HG03439 (cell line): ENCODE data around the gene PRR20C.
"Not testable (repeated sequence)": the region's sequence is repeated elsewhere in the genome, so short reads cannot be mapped to it uniquely, and the experiment has no call there.

ENCODE experiments used
- ATAC-seq: cut with Tn5 transposase; IDR thresholded peaks from one replicate; pipeline ENCODE4 v1.9.1; 2021; ENCODE audit warnings: mild to moderate bottlenecking, moderate library complexity; ENCODE audit not compliant: unreplicated experiment

Gene PRR20C

GRCh38 chr13:57153761-57154160, at the start of gene PRR20C:
Gene PRR20C, plus strand, starts transcription at chr13:57154061. Its CDS starts 387 bp downstream, at chr13:57154448.
- ATAC-seq, result not testable (repeated sequence)

DNA sequence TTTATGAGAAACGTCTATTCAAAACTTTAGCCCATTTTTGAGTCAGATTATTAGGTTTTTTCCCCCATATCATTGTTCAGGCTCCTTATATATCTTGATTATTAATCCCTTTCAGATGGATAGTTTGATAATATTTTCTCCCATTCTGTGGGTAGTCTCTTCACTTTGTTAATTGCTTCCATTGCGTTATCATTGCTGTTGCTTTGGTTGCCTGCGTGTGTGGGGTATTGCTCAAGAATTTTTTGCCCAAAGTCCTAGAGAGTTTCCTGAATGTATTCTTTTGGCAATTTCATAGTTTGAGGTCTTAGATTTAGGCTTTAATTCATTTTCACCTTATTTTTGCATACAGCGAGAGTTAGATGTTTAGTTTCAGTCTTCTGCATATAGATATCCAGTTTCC, 38.9 kb upstream of the PRR20C start:
- no peak for ATAC-seq

- no peak for ATAC-seq
These were observed 30.2 kb upstream of the PRR20C start for GRCh38 chr13:57123681-57124080.

DNA sequence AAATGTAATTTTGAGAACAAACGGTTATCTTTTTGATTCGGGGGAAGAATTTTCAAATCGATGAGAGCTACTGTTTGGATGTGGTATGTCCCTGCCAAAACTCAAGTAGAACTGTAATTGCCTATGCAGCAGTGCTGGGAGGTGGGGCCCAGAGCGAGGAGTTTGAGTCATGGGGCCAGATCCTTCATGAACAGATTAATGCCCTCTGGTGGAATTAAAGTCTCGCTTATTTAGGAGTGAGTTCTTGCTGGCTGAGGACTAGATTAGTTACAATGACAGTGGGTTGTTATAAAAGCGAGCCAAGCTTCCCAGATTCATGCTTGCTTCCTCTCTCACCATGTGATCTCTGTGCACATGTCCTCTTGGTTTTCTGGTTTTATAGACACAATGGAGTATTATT, 25.0 kb upstream of the PRR20C start:
- no peak for ATAC-seq

DNA sequence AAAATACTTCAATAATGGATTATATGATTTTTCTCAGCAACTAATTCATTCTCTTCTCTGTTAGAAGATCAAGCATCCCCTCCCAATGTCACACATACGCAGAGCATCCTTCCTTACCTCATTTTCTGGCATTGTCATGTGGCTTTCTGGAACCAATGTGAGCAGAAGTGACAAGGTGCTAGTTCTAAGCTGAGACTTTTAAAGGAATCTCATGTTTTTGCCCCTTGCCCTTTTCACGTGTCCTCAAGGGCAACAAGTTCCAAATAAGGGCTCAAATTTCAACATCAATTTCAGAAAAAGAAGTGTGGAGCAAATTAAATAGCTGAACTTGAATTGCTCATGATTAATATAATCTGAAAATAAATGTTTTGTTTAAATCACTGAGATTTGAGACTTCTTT, 17.8 kb upstream of the PRR20C start:
- ATAC-seq, result no peak

- ATAC-seq, result no peak
These were observed 16.3 kb upstream of the PRR20C start for GRCh38 chr13:57137585-57137984.

DNA sequence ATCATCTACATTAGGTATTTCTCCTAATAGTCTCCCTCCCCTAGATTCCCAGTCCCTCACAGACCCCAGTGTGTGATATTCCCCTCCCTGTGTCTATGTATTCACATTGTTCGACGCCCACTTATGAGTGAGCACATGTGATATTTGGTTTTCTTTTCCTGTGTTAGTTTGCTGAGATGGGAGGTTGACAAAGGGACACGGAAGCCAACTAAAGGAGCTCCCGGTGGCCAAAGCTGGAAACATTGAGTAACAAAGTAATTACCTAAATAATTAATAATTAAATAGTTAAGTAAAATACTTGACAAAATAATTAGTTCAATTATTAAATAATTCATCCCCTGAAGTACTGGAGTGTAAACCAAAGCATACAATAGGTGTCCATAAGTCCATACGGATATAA, 14.9 kb upstream of the PRR20C start:
- no peak for ATAC-seq

GRCh38 chr13:57139781-57140180, 14.1 kb upstream of the PRR20C start:
- not testable (repeated sequence) for ATAC-seq

DNA sequence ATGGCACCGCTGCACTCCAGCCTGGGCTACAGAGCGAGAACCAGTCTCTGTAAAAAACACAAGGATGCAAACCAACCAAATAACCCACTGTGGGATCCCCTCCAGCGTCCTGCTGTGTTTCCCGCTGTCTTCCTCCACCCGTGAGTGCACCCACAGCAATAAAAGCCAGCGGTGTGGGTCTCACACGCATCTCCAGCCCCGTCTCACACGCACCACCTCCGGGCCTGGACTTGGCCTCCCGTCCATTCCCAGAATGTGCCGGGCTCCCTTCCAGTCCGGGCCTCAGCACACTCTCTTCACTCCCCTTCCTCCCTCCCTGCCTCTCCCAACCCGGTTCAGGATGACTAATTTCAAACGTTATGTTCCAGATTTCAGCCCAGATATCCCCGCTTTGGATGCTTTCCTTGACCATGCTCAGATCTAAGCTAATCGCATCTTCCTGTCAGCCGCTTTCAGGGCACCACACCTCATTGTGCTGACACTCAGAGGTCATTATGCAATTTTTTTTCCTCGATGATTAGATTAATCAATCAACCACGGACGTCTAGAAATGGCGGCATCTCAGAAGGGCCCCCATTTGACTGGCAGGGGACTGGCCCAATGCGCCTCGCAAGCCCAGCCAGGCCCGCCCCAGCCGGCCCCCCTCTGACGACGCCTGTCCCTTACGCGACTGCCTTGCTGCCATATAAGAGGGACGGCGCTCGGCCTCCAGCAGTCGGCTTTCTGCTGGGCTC, 13.5 kb upstream of the PRR20C start, which contains the start of gene PRR20A:
Gene PRR20A (plus strand): TSS at position 684 of the 734 bp plus-strand sequence. CDS start 387 bp downstream, outside the sequence.
- not testable (repeated sequence) for ATAC-seq

DNA sequence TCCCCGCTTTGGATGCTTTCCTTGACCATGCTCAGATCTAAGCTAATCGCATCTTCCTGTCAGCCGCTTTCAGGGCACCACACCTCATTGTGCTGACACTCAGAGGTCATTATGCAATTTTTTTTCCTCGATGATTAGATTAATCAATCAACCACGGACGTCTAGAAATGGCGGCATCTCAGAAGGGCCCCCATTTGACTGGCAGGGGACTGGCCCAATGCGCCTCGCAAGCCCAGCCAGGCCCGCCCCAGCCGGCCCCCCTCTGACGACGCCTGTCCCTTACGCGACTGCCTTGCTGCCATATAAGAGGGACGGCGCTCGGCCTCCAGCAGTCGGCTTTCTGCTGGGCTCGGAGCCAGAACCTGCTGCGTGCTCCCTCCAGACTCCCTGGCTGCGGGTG, 6.7 kb upstream of the PRR20C start, which contains the start of gene PRR20B:
Gene PRR20B (plus strand): TSS at position 301 of the 400 bp plus-strand sequence. CDS start 387 bp downstream, outside the sequence.
- not testable (repeated sequence) for ATAC-seq

GRCh38 chr13:57148106-57148505, 5.8 kb upstream of the PRR20C start:
- not testable (repeated sequence) for ATAC-seq

DNA sequence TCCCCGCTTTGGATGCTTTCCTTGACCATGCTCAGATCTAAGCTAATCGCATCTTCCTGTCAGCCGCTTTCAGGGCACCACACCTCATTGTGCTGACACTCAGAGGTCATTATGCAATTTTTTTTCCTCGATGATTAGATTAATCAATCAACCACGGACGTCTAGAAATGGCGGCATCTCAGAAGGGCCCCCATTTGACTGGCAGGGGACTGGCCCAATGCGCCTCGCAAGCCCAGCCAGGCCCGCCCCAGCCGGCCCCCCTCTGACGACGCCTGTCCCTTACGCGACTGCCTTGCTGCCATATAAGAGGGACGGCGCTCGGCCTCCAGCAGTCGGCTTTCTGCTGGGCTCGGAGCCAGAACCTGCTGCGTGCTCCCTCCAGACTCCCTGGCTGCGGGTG, 6.5 kb downstream of the PRR20C start, which contains the start of gene PRR20D:
Gene PRR20D (plus strand): TSS at position 301 of the 400 bp plus-strand sequence. CDS start 387 bp downstream, outside the sequence.
- ATAC-seq, result not testable (repeated sequence)

DNA sequence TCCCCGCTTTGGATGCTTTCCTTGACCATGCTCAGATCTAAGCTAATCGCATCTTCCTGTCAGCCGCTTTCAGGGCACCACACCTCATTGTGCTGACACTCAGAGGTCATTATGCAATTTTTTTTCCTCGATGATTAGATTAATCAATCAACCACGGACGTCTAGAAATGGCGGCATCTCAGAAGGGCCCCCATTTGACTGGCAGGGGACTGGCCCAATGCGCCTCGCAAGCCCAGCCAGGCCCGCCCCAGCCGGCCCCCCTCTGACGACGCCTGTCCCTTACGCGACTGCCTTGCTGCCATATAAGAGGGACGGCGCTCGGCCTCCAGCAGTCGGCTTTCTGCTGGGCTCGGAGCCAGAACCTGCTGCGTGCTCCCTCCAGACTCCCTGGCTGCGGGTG, 13.0 kb downstream of the PRR20C start, which contains the start of gene PRR20E:
Gene PRR20E (plus strand): TSS at position 301 of the 400 bp plus-strand sequence. CDS start 387 bp downstream, outside the sequence.
- not testable (repeated sequence) for ATAC-seq

GRCh38 chr13:57191667-57192066, 37.8 kb downstream of the PRR20C start:
- ATAC-seq, result no peak
